GM12801 (cell line): ENCODE results near the gene PKD1L1.

Source experiments
- CTCF ChIP-seq: IDR thresholded peaks from one replicate; pipeline ENCODE4 v1.5.1; 2011; ENCODE audit warnings: control low read depth; ENCODE audit not compliant: insufficient read length; ENCODE audit errors: extremely low read depth

Gene PKD1L1

GRCh38 chr7:47795631-47796030 lies 152.6 kb downstream of the PKD1L1 start:
- no peak for TF ChIP-seq CTCF

- no peak for TF ChIP-seq CTCF
These were observed 154.2 kb downstream of the PKD1L1 start for GRCh38 chr7:47794016-47794415.

- no peak for TF ChIP-seq CTCF
These were observed 155.6 kb downstream of the PKD1L1 start for GRCh38 chr7:47792521-47793121.

GRCh38 chr7:47791682-47792081 lies 156.6 kb downstream of the PKD1L1 start:
- TF ChIP-seq CTCF = no peak

GRCh38 chr7:47788083-47788482 lies 160.2 kb downstream of the PKD1L1 start:
- no peak for TF ChIP-seq CTCF

- TF ChIP-seq CTCF = no peak
These were observed 160.8 kb downstream of the PKD1L1 start for GRCh38 chr7:47787249-47788069.

GRCh38 chr7:47786557-47787248 lies 161.6 kb downstream of the PKD1L1 start:
- TF ChIP-seq CTCF = no peak
